RWPE2 (cell line): ENCODE measurements around the gene SHROOM1.

Source experiments
- ATAC-seq: fragments of 200-7000 bp; cut with Tn5 transposase; 3 replicates; pipeline ENCODE4 v1.9.1; 2021; ENCODE audit warnings: low read depth
- DNase-seq: peaks from one replicate; pipeline ENCODE4 v3.0.0-alpha.2; 2020; ENCODE audit warnings: low spot score
- H3K27ac ChIP-seq: fragments of 450-650 bp; 2 replicates; pipeline ENCODE4 v1.5.1; 2017; ENCODE audit warnings: mild to moderate bottlenecking; ENCODE audit not compliant: poor library complexity, severe bottlenecking
- H3K27me3 ChIP-seq: fragments of 250-450 bp; sonication (Bioruptor Pico); 2 replicates; pipeline ENCODE4 v1.5.1; 2021; ENCODE audit warnings: mild to moderate bottlenecking, moderate library complexity; ENCODE audit not compliant: insufficient read depth, poor library complexity, severe bottlenecking
- H3K36me3 ChIP-seq: fragments of 250-450 bp; sonication (Bioruptor Pico); 2 replicates; pipeline ENCODE4 v1.5.1; 2020; ENCODE audit warnings: low read depth, mild to moderate bottlenecking, moderate library complexity
- H3K4me1 ChIP-seq: fragments of 250-450 bp; sonication (Bioruptor Pico); 2 replicates; pipeline ENCODE4 v1.5.1; 2021; ENCODE audit warnings: mild to moderate bottlenecking, moderate library complexity; ENCODE audit not compliant: insufficient read depth, poor library complexity, severe bottlenecking
- H3K4me3 ChIP-seq: fragments of 250-450 bp; sonication (Bioruptor Pico); 2 replicates; pipeline ENCODE4 v1.5.1; 2021; ENCODE audit warnings: mild to moderate bottlenecking, moderate library complexity; ENCODE audit not compliant: severe bottlenecking
- H3K9me3 ChIP-seq: fragments of 250-450 bp; sonication (Bioruptor Pico); 2 replicates; pipeline ENCODE4 v1.5.1; 2021; ENCODE audit warnings: mild to moderate bottlenecking, moderate library complexity; ENCODE audit not compliant: severe bottlenecking
- CTCF ChIP-seq: fragments of 450-650 bp; IDR thresholded peaks from one replicate; pipeline ENCODE4 v1.5.1; 2017; ENCODE audit warnings: mild to moderate bottlenecking, moderate library complexity; ENCODE audit not compliant: poor library complexity, severe bottlenecking

SHROOM1 gene

GRCh38 chr5:132830436-132831094 is at the start of gene SHROOM1:
TSS of gene SHROOM1 (minus strand) at chr5:132830647. CDS start at chr5:132826140, 4,507 bp downstream.
- Histone ChIP-seq H3K9me3 (no peaks in the 10 kb centered on the region), H3K27me3 (no peaks in the 10 kb centered on the region), H3K36me3 (no peaks in the 10 kb centered on the region), H3K4me3 (peak within 1 kb of the TSS; percentile 74), H3K4me1 (no peaks in the 10 kb centered on the region), H3K27ac (peak within 1 kb of the TSS; percentile 21)
- DNase-seq (peak; percentile 76), ATAC-seq (peak; percentile 72)
- TF ChIP-seq CTCF, result no peak

GRCh38 chr5:132877938-132878337 is 47.5 kb upstream of the SHROOM1 start:
- H3K27me3 ChIP-seq, result no peaks in the 10 kb centered on the region
- H3K4me3 ChIP-seq, result no peak overlapping the region

GRCh38 chr5:132877466-132877865 is 47.0 kb upstream of the SHROOM1 start:
- H3K9me3 ChIP-seq, result no peaks in the 10 kb centered on the region
- H3K27ac ChIP-seq, result no peak overlapping the region
- no peaks in the 10 kb centered on the region for H3K27me3 ChIP-seq
- ATAC-seq (no peak), DNase-seq (no peak)
- H3K4me3 ChIP-seq, result no peak overlapping the region
- no peaks in the 10 kb centered on the region for H3K4me1 ChIP-seq
- H3K36me3 ChIP-seq, result peaks cover 75% of the 10 kb centered on the region
- TF ChIP-seq CTCF, result no peak

More at GRCh38 chr5:132877938-132878337, 47.5 kb upstream of the SHROOM1 start:
- no peaks in the 10 kb centered on the region for H3K9me3 ChIP-seq
- H3K27ac ChIP-seq, result no peak overlapping the region
- DNase-seq (no peak), ATAC-seq (no peak)
- H3K4me1 ChIP-seq, result no peaks in the 10 kb centered on the region
- TF ChIP-seq CTCF, result no peak
- peaks cover 80% of the 10 kb centered on the region for H3K36me3 ChIP-seq

GRCh38 chr5:132876020-132876759 is 45.7 kb upstream of the SHROOM1 start:
- ATAC-seq, result no peak
- no peaks in the 10 kb centered on the region for H3K4me1 ChIP-seq
- DNase-seq, result no peak
- no peaks in the 10 kb centered on the region for H3K9me3 ChIP-seq
- no peaks in the 10 kb centered on the region for H3K27me3 ChIP-seq
- H3K4me3 ChIP-seq, result no peak overlapping the region
- H3K27ac ChIP-seq, result no peak overlapping the region
- TF ChIP-seq CTCF, result no peak
- peaks cover 64% of the 10 kb centered on the region for H3K36me3 ChIP-seq

- H3K9me3 ChIP-seq, result no peaks in the 10 kb centered on the region
- no peak overlapping the region for H3K4me3 ChIP-seq
- no peak overlapping the region for H3K27ac ChIP-seq
- peaks cover 62% of the 10 kb centered on the region for H3K36me3 ChIP-seq
- no peaks in the 10 kb centered on the region for H3K27me3 ChIP-seq
- no peak for DNase-seq
- 0 out of 3 replicates have a peak, but pooled peaks have one; percentile 8 for ATAC-seq
- H3K4me1 ChIP-seq, result no peaks in the 10 kb centered on the region
- TF ChIP-seq CTCF, result no peak
Observed at GRCh38 chr5:132873930-132874271, 43.5 kb upstream of the SHROOM1 start.
